GM18526 (cell line): ENCODE data around the gene CHRM3.

ENCODE experiments used
- POLR2A ChIP-seq: IDR thresholded peaks from 3 replicates; pipeline ENCODE4 v1.6.1; 2011; ENCODE audit not compliant: insufficient read length; ENCODE audit errors: extremely low read depth

The CHRM3 gene

DNA sequence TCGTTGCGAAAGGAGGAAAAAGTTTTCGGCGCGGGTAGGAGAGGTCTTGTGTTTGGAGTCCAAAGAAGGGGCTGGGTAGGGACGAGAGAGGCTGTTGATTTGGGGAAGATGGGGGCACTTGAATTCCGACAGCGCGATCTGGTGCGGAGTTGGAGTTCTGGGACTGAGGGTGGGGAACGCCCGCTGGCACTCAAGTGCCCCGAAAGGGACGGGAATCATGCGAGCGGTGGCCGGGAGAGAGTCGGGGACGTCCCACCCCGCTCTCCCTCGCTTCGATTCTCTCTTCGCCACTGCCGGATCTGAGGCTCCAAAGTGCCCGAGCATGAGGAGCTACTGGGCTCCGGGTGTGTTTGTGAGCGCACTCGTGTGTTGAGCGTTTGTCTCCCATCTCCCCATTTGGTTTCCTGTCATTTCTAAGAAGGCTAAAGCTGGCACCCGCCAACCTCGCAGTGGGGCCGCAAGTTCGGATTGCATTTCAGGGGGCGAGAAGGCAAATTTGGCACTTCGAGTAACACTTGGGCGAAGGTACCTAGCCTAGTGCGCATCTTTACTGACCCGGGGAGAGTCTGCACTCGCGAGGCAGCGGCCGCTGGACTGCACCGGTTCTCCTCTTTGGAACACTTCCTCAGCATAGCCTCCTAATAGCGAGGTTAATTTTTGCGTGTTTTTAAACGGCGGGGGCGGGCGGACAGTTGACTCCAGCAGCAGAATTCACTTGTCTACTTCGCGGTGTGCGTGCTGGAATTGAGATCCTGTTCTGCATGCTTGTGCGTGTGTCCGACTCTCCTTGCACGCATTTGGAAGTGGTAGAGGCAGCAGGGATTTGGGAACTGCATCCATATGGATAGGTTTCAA lies 1.2 kb downstream of the CHRM3 start:
- TF ChIP-seq POLR2A = no peak

DNA sequence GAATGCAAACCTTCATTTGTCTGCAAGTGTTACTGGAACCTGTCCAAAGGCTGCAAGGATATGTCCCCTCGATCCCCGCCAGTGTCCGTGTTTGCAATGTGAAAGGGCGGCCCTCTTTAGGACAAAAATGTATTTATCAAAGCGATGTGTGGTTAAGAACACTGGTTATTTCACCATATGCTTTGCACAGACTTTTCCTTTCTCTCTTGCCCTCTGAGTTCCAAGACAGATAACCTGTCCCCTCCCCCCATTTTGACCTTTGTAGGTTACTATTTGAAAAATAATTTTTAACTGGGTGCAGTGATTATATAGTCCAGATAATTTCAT lies 1.8 kb downstream of the CHRM3 start:
- TF ChIP-seq POLR2A = no peak

DNA sequence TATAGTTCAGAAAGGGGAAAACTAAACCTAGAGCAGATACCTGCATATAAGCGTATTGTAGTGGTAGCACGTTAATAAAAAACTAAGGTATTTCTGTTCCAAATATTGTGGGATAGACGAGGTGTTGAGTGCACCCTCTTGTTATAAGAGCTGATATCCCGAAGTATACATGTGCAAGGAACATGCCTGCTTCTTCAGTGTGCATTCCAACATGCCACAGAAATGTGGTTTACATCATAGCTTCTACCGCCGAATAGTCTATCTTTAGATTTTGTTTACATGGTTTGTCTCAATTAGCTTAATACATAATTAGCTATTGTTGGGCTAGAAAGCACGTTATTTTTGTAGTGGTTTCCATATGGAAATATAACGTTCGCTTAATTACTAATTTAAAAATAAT lies 2.2 kb downstream of the CHRM3 start:
- no peak for TF ChIP-seq POLR2A

DNA sequence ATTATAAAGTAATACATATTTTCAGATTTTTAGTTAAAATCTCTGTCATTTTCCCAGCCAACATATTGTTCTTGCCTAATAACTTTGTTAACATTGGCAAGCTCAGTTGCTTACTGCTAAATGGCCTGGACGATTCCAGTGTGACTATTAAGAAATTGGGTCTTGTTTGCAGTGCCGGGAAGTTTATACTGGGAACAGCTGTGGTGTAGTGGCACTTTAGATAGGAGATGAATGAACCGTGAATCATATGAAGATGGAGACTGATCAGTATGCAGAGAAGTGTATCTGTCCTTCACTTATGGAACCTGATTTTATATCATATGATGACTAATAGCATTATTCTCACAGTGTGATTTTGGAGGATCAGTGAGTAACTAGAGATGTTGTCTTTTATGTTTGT lies 3.3 kb downstream of the CHRM3 start:
- TF ChIP-seq POLR2A = no peak

DNA sequence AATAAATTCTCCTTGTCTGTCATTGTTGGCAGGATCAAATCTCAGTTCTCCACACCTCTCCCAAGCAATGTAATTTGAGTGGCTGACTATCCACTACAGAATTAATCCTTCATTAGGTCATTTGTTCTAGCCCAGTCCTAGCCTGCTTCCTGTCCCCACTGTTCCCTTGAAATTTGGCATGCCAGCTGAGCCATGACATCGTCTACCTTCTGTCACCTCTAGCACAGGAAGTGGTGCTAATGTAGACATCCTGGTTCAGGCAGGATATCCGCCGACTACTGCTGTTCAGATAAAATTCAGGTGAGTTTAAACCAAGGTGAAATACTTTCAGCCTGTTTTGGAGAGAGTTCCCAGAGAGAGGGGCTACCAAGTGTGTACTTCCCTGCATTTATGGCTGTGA lies 5.9 kb downstream of the CHRM3 start:
- no peak for TF ChIP-seq POLR2A

DNA sequence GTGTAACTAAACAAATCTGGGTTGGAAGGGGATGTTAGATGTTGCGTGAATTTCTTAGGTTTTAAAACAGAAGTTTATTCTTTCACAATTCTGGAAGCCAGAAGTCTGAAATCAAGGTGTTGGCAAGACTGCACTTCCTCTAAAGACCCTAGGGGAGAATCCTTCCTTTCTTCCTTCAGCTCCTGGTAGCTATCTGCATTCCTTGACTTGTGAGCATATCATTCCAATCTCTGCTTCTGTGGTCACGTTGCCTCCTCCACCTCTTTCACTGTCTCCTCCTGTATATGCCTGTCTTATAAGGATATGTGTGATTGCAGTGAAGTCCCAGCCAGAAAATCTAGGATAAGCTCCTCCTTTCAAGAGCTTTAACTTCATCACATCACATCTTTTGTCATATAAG lies 7.7 kb downstream of the CHRM3 start:
- TF ChIP-seq POLR2A = no peak

DNA sequence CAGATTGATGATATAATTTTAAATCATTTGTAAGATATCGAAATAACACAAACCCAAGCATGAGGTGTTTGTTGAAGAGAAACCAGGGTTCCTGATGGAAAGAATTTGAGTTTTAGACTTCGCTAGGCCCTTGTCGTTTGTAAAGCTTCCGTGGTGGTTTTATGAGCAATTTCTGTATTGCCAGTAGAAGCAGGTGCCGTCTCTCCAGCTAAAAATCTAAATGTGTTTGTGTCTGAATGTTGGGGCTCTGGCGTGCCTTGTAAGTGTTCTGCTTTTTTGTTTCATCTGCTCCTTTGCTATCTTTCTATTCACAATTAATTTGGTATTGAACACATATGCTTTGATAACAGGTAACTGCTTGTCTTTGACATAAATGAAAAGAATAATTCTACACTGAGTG lies 27.5 kb downstream of the CHRM3 start:
- no peak for TF ChIP-seq POLR2A

DNA sequence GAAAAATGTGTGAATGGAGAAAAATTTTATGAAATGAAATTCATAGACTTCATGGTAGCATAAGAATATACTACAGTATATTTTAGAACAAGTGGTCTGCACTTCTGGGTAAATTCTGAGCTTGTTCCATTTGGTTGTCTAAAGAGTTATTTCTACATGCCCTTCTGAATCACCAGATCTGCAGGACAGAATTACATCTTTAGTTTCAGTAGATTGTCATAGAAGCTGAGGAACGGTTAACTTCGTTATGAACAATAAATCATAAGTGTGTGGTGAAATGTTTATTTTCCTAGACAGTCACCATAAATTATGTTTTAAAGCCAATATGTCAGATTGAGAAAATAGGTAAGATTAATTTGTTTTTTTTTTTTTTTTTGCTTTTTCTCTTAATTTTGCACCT lies 30.9 kb downstream of the CHRM3 start:
- TF ChIP-seq POLR2A = no peak

DNA sequence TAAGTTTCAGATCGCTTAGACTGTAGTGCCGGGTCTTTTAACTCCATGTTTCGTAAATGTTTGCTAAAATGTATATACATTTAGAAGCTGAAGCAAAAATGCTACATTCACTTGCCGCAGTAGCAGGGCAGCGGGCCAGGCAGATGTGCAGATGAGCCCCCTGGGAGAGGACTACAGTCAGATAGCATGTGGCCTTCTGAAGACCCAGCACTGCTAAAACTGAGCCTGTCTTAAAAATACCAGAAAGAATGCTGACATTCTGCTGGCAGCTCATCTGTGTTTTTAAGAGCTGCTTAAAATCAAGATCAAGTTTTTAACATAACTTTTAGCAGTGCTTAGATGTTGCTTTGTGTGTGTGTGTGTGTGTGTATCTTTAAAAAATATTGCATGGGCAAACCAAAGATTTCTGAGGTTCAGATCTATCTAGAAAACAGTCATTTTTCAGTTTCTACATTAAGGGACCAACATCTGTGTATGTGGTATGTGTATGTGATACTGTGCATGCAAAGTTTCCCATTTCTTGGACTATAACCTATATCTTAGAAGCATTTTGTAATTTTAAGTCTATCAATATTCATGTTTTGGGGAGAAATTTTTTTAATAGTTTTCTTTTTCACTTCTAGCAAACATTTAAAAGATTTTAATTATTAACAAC lies 31.7 kb downstream of the CHRM3 start:
- no peak for TF ChIP-seq POLR2A

DNA sequence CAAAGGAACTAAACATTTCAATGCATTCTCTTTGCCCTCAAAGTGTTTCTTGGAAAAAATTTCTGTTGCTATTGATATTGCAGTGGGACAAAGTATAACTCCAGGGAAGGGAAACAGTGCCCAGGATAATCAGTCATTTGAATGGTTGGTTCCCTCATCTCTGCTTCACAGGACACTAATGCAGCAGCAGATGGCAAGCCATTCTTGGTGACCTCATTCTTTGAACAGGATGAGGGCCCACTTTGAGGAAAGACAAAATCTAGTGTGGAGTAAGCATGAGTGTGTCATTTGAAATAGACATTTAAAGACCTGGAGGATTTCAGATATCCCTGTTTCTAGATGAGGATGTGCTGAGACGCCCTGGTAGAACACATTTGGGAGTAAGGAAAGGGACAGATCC lies 32.3 kb downstream of the CHRM3 start:
- no peak for TF ChIP-seq POLR2A

DNA sequence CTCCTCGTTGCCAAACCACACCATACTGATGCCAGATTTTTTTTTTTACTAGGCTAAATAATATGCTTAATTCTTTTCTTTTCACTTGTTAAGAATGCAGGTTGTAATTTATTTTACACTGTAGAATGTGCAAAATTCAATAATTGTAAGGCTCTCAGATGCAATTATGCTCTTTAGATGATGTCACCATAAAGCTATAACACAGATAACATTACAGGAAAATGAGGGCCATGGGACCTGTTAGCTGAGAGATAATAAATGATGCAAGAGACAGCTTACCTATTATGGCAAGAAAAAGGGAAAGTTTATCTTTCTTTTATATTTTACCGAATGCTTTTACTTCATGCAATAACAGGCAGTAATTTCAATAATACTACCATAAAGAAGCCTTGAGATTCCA lies 35.4 kb downstream of the CHRM3 start:
- TF ChIP-seq POLR2A = no peak

DNA sequence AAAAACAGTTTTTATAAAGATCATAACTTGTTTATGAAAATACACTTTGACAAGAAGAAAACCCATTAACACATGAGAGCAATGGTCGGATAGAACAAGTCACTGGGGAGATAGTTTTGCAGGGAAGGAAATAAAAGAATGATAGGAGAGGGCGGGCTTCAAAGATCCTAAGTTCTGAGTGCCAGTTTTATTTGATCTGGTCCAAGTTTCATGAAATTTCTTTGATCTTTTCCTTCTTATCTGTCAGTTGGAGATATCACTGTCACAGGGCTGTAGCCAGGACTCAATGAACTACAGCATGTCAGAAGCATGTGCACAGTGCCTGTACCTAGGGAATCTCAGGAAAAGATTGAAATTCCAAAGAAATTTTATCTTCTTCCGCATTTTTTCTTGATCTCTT lies 36.5 kb downstream of the CHRM3 start:
- no peak for TF ChIP-seq POLR2A

DNA sequence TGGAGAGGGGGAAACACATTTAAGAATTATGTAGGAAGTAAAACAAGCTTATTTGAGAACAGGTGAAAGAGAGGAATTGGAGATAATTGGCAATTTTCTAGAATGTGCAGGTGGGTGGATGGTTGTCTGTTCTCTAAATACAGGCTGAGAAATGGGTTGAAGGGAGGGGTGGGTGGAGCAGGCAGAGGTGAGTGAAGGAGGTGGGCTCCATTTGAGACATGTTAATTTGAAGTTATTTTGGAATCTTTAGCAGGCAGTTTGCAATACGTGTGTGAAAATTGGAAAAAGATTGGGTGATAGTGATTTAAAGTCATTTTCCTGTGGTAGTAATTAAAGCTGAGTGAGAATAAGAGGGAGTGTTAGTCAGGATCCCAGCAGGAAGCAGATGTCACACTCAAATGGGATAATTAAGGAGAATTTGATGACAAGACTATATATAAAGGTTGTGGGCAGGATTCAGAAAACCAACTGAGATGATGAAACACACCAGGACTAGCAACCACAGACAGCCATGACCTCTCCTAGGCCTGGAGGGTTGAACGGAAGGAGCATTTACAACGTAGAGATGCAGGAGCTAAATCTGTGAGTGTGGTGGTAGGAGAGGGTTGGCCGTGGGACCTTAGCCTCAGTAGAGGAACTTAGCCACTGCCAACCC lies 40.6 kb downstream of the CHRM3 start:
- TF ChIP-seq POLR2A = no peak

DNA sequence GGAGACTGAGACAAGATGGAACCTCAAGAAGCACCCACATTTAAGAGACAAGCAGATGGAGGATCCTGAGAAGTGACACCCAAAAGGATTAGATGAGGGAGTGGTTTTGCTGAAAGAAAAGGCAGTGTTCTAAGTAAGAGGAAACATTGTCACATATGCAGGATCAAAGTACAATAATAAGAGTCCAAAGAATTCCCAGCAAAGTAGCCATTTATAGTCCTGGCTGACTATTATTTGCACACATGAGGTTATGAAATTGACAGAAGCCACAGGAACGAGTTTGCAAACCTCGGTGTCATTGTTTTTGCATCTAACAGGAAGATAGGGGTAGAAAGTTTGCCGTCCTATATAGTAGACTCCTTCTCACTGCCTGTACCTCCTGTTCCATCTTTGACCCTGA lies 41.3 kb downstream of the CHRM3 start:
- no peak for TF ChIP-seq POLR2A

DNA sequence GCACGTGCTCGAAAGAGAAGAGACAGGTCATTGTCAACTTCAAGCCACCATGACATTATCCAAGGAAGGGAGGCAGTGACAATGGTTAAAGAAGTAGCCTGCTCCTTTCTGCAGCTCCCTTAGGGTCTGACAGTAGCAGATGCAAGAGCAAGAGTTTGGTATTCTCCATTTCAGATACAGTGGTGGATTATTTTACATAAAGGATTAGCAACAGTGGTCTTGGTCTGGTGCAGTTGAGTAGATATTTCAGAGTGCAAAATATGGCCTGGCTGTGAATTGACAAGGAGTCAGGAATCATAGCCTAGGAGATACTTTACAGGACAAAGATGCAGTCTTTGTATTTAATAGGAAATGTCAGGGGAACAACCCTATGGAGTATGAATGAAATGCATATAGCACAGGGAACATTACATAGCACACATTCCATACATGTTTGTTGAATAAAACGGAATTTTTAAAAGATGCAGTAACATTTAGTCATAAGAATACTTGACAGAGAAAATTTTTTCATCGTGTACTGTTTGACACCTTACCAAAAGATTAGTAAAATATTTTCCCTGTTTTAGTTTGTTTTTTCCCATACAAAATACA lies 41.8 kb downstream of the CHRM3 start:
- TF ChIP-seq POLR2A = no peak

DNA sequence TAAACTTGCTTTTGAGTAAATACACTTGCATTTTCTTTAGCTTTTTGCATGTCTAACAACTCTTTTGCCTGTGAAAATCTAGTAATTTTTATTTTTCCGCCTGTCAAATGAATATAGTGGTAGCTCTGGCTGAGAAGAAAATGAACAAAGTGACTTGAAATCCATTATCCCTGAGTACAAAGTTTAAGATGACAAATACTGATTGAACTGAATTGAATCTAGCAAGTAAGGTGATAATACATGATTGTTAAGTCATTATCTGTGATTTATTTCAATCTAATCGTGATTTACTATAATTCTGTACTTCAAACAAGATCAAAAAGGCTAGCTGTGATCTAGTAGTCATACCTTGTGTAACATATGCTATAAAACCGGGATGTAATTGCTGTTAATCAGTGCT lies 42.8 kb downstream of the CHRM3 start:
- no peak for TF ChIP-seq POLR2A

DNA sequence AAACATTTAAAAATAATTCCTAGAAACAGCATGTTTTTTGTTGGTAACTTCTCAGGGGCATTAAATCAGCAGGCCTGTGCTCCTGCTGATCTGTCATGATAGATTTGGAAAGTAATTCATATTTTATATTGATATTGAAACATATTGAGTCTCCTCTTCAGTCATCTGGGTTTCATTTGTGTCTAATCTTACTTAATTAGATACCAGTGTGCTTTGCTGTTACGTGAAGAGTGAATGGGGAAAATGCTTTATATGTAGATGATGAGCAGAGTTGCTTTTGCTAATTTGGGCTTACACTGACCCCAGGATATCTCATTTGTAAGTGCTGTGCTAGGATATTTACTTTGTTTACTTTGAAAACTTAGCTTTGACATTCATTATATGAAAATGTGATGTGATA lies 45.9 kb downstream of the CHRM3 start:
- TF ChIP-seq POLR2A = no peak

DNA sequence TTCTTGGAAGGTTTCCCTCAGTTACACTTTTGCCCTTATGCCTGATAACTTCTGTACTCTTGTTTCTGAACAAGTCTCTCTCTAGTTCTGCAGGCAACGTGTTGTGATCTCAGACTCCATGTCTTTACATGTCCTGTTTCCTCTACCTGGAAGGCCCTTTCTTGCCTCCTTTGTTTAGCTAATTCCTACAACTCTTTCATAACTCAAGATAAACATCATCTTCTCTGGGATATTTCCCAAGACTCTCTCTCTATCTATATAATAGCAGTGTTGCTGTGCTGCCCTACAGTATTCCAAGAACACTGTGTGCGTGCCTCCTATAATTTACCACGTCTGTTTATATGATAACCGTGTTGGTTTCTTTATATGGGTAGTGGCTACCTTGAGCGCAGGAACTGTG lies 47.8 kb downstream of the CHRM3 start:
- TF ChIP-seq POLR2A = no peak
